IPS DF 4.7 (cell line): ENCODE measurements around the gene ACSL5.
"Not testable (repeated sequence)": the region's sequence is repeated elsewhere in the genome, so short reads cannot be mapped to it uniquely, and the experiment has no call there.

Source experiments
- DNase-seq: peaks from one replicate; pipeline ENCODE4 v3.0.0-alpha.2; 2013; ENCODE audit warnings: low spot score; ENCODE audit errors: extremely low read depth

The ACSL5 gene

GRCh38 chr10:112351146-112351545 is 22.8 kb upstream of the ACSL5 start:
- no peak for DNase-seq

- no peak for DNase-seq
These were observed 21.9 kb upstream of the ACSL5 start for GRCh38 chr10:112352044-112352443.

GRCh38 chr10:112353046-112353445 is 20.9 kb upstream of the ACSL5 start:
- DNase-seq: no peak

- no peak for DNase-seq
These were observed 17.2 kb upstream of the ACSL5 start for GRCh38 chr10:112356686-112357085.

- no peak for DNase-seq
These were observed 14.2 kb upstream of the ACSL5 start for GRCh38 chr10:112359606-112360307.

- DNase-seq: no peak
These were observed 13.3 kb upstream of the ACSL5 start for GRCh38 chr10:112360308-112361270.

- no peak for DNase-seq
These were observed 11.8 kb upstream of the ACSL5 start for GRCh38 chr10:112361951-112362751.

GRCh38 chr10:112362833-112363232 is 11.1 kb upstream of the ACSL5 start:
- DNase-seq: no peak

- DNase-seq: no peak
These were observed 9.9 kb upstream of the ACSL5 start for GRCh38 chr10:112363696-112364688.

GRCh38 chr10:112365014-112365432 is 8.9 kb upstream of the ACSL5 start:
- DNase-seq: no peak

- DNase-seq: no peak
These were observed 8.5 kb upstream of the ACSL5 start for GRCh38 chr10:112365451-112365850.

- no peak for DNase-seq
These were observed 6.9 kb upstream of the ACSL5 start for GRCh38 chr10:112366992-112367391.

- DNase-seq: no peak
These were observed 6.4 kb upstream of the ACSL5 start for GRCh38 chr10:112367516-112367915.

- DNase-seq: no peak
These were observed 4.2 kb upstream of the ACSL5 start for GRCh38 chr10:112369495-112370423.

- DNase-seq: no peak
These were observed 3.5 kb upstream of the ACSL5 start for GRCh38 chr10:112370424-112370819.

GRCh38 chr10:112371326-112371725 is 2.6 kb upstream of the ACSL5 start:
- not testable (repeated sequence) for DNase-seq

- not testable (repeated sequence) for DNase-seq
These were observed 1.6 kb upstream of the ACSL5 start for GRCh38 chr10:112372182-112372810.

- DNase-seq: no peak
These were observed 1.0 kb downstream of the ACSL5 start for GRCh38 chr10:112374724-112375541.
